Mesenchymal stem cell (in vitro differentiated cells and primary cell): Measurements from ENCODE around the gene TRIM66.

Source experiments
- DNase-seq: peaks from one replicate; pipeline ENCODE4 v3.0.0-alpha.2; 2013
- H2AFZ ChIP-seq: one replicate; pipeline ENCODE4 v1.6.1; 2013; ENCODE audit warnings: low read depth, mild to moderate bottlenecking, control low read depth, inconsistent platforms, low read length, moderate library complexity
- H2AK5ac ChIP-seq: 2 replicates; pipeline ENCODE4 v1.6.1; 2013; ENCODE audit warnings: low read length, moderate library complexity, mild to moderate bottlenecking, inconsistent platforms; ENCODE audit not compliant: severe bottlenecking
- H2BK120ac ChIP-seq: one replicate; pipeline ENCODE4 v1.6.1; 2013; ENCODE audit warnings: low read depth, mild to moderate bottlenecking, inconsistent platforms, low read length, moderate library complexity
- H2BK12ac ChIP-seq, 2 experiments: one replicate each; pipeline ENCODE4 v1.6.1; 2013; ENCODE audit warnings: inconsistent platforms in 2 of 2, low read length in 2 of 2, mild to moderate bottlenecking in 2 of 2, moderate library complexity in 2 of 2, control low read depth in 1 of 2
- H2BK15ac ChIP-seq: one replicate; pipeline ENCODE4 v1.6.1; 2013; ENCODE audit warnings: mild to moderate bottlenecking, low read depth, inconsistent platforms; ENCODE audit not compliant: poor library complexity, severe bottlenecking
- H2BK5ac ChIP-seq: 2 replicates; pipeline ENCODE4 v1.6.1; 2013; ENCODE audit warnings: low read depth, mild to moderate bottlenecking, low read length, control low read depth, inconsistent platforms; ENCODE audit not compliant: poor library complexity, severe bottlenecking
- H3K14ac ChIP-seq, 2 experiments: one replicate each; pipeline ENCODE4 v1.6.1; 2013; ENCODE audit warnings: inconsistent platforms in 2 of 2, low read length in 2 of 2, control low read depth in 1 of 2, mild to moderate bottlenecking in 1 of 2, moderate library complexity in 1 of 2
- H3K18ac ChIP-seq, 2 experiments: one replicate each; pipeline ENCODE4 v1.6.1; 2013; ENCODE audit warnings: inconsistent platforms in 2 of 2, low read length in 2 of 2, control low read depth in 1 of 2, low read depth in 1 of 2, mild to moderate bottlenecking in 1 of 2
- H3K23ac ChIP-seq, 2 experiments: one replicate each; pipeline ENCODE4 v1.6.1; 2013; ENCODE audit warnings: inconsistent platforms in 2 of 2, low read length in 2 of 2, mild to moderate bottlenecking in 2 of 2, moderate library complexity in 2 of 2, control low read depth in 1 of 2
- H3K27ac ChIP-seq: 2 replicates; pipeline ENCODE4 v1.5.1; 2013; ENCODE audit warnings: mild to moderate bottlenecking, moderate library complexity, low read length, control low read depth, inconsistent platforms; ENCODE audit not compliant: poor library complexity, severe bottlenecking
- H3K27me3 ChIP-seq, 2 experiments: 2 replicates each; pipeline versions ENCODE4 v1.6.1 to v1.7.0; 2013; ENCODE audit warnings: low read length in 2 of 2, mild to moderate bottlenecking in 2 of 2, moderate library complexity in 2 of 2, control low read depth in 1 of 2, inconsistent platforms in 1 of 2; ENCODE audit not compliant: control insufficient read depth in 1 of 2, insufficient read depth in 1 of 2
- H3K36me3 ChIP-seq, 2 experiments: 2 replicates each; pipeline versions ENCODE4 v1.6.1 to v1.7.0; 2013; ENCODE audit warnings: low read length in 2 of 2, control low read depth in 1 of 2, inconsistent platforms in 1 of 2, low read depth in 1 of 2, mild to moderate bottlenecking in 1 of 2; ENCODE audit not compliant: insufficient read depth in 2 of 2, control insufficient read depth in 1 of 2
- H3K4ac ChIP-seq, 2 experiments: one replicate each; pipeline ENCODE4 v1.6.1; 2013; ENCODE audit warnings: inconsistent platforms in 2 of 2, low read length in 2 of 2, mild to moderate bottlenecking in 2 of 2, moderate library complexity in 2 of 2, control low read depth in 1 of 2, low read depth in 1 of 2
- H3K4me1 ChIP-seq: 2 replicates; pipeline ENCODE4 v1.6.1; 2013; ENCODE audit warnings: low read depth, low read length, control low read depth; ENCODE audit not compliant: control insufficient read depth, insufficient read depth
- H3K4me2 ChIP-seq: 2 replicates; pipeline ENCODE4 v1.6.1; 2013; ENCODE audit warnings: low read length, mild to moderate bottlenecking, inconsistent platforms; ENCODE audit not compliant: poor library complexity, severe bottlenecking
- H3K4me3 ChIP-seq, 2 experiments: 2 replicates each; pipeline versions ENCODE4 v1.5.1 to v1.7.0; 2013; ENCODE audit warnings: low read length in 2 of 2, mild to moderate bottlenecking in 2 of 2, control low read depth in 1 of 2, low read depth in 1 of 2; ENCODE audit not compliant: insufficient read depth in 1 of 2
- H3K79me1 ChIP-seq: replicated peaks from 2 replicates; pipeline ENCODE4 v1.6.1; 2013; ENCODE audit warnings: mild to moderate bottlenecking, control low read depth, low read length, inconsistent platforms; ENCODE audit not compliant: poor library complexity, severe bottlenecking
- H3K9ac ChIP-seq: 2 replicates; pipeline ENCODE4 v1.7.0; 2013; ENCODE audit warnings: mild to moderate bottlenecking, low read length, moderate library complexity
- H3K9me3 ChIP-seq: 2 replicates; pipeline ENCODE4 v1.7.0; 2013; ENCODE audit warnings: mild to moderate bottlenecking, low read length; ENCODE audit not compliant: control insufficient read depth
- H4K8ac ChIP-seq: one replicate; pipeline ENCODE4 v1.6.1; 2013; ENCODE audit warnings: inconsistent platforms, mild to moderate bottlenecking, low read length, moderate library complexity
- H4K91ac ChIP-seq: one replicate; pipeline ENCODE4 v1.6.1; 2013; ENCODE audit warnings: mild to moderate bottlenecking, low read length, inconsistent platforms
- WGBS: methylation state at CpG from one replicate; pipeline ENCODE4 v1.1.7; 2013; ENCODE audit warnings: mixed read lengths; 5-methylcytosine and 5-hydroxymethylcytosine counted together

The TRIM66 gene

GRCh38 chr11:8713760-8714454 is 31.4 kb upstream of the TRIM66 start:
- peak overlapping the region; percentile 7 for H3K9ac ChIP-seq
- no peak overlapping the region for H4K91ac ChIP-seq
- no peak overlapping the region for H2BK15ac ChIP-seq
- H3K18ac ChIP-seq, result no peak overlapping the region
- H2BK120ac ChIP-seq, result no peak overlapping the region
- H2AFZ ChIP-seq, result no peak overlapping the region
- H3K4ac ChIP-seq, result no peak overlapping the region
- no peaks in the 10 kb centered on the region for H3K27me3 ChIP-seq
- H3K9me3 ChIP-seq, result no peaks in the 10 kb centered on the region
- no peak for DNase-seq
- H3K23ac ChIP-seq, result no peak overlapping the region
- no peak overlapping the region for H3K4me3 ChIP-seq
- H2BK12ac ChIP-seq, result no peak overlapping the region
- no peak overlapping the region for H3K14ac ChIP-seq
- H3K79me1 ChIP-seq, result peaks cover 16% of the 10 kb centered on the region
- H3K4me2 ChIP-seq, result no peak overlapping the region
- no peak overlapping the region for H2BK5ac ChIP-seq
- H3K27ac ChIP-seq, result no peak overlapping the region
- no peak overlapping the region for H2AK5ac ChIP-seq
- H3K36me3 ChIP-seq, result peaks cover 63 to 71% of the 10 kb centered on the region in 2 experiments
- H4K8ac ChIP-seq, result no peak overlapping the region
- WGBS, result 94% methylated on average over 8 of the region's 8 CpGs
- H3K4me1 ChIP-seq, result peaks cover 28% of the 10 kb centered on the region

GRCh38 chr11:8712506-8712905 is 30.0 kb upstream of the TRIM66 start:
- Histone ChIP-seq H4K91ac (no peak overlapping the region), H3K18ac (no peak overlapping the region), H3K4me3 (no peak overlapping the region), H3K14ac (no peak overlapping the region), H2BK12ac (no peak overlapping the region), H3K27me3 (no peaks in the 10 kb centered on the region), H3K27ac (no peak overlapping the region), H2BK5ac (no peak overlapping the region), H3K79me1 (peaks cover 18% of the 10 kb centered on the region), H3K9ac (no peak overlapping the region), H2AFZ (no peak overlapping the region), H2BK120ac (no peak overlapping the region), H2BK15ac (no peak overlapping the region), H3K36me3 (peaks cover 73 to 77% of the 10 kb centered on the region in 2 experiments), H3K23ac (no peak overlapping the region), H3K4me2 (no peak overlapping the region), H3K4me1 (peaks cover 15% of the 10 kb centered on the region), H4K8ac (no peak overlapping the region), H3K9me3 (no peaks in the 10 kb centered on the region), H2AK5ac (no peak overlapping the region), H3K4ac (no peak overlapping the region)
- DNase-seq, result no peak
- WGBS, result 97% methylated on average over 12 of the region's 12 CpGs

GRCh38 chr11:8711895-8712442 is 29.5 kb upstream of the TRIM66 start:
- Histone ChIP-seq H2AK5ac (no peak overlapping the region), H3K4ac (no peak overlapping the region), H2BK120ac (no peak overlapping the region), H3K9me3 (no peaks in the 10 kb centered on the region), H3K4me1 (peaks cover 11% of the 10 kb centered on the region), H4K91ac (no peak overlapping the region), H4K8ac (no peak overlapping the region), H3K36me3 (peaks cover 74 to 77% of the 10 kb centered on the region in 2 experiments), H3K27me3 (no peaks in the 10 kb centered on the region), H2BK15ac (no peak overlapping the region), H3K4me3 (no peak overlapping the region), H3K27ac (no peak overlapping the region), H3K9ac (no peak overlapping the region), H3K14ac (no peak overlapping the region), H2BK5ac (no peak overlapping the region), H2AFZ (no peak overlapping the region), H3K18ac (peak overlapping the region in 1 of 2 experiments; percentile 21), H3K4me2 (no peak overlapping the region), H2BK12ac (peak overlapping the region in 1 of 2 experiments; percentile 42), H3K79me1 (peaks cover 18% of the 10 kb centered on the region), H3K23ac (no peak overlapping the region)
- DNase-seq, result no peak
- 93% methylated on average over 5 of the region's 5 CpGs for WGBS

- Histone ChIP-seq H3K14ac (no peak overlapping the region), H3K27ac (no peak overlapping the region), H2BK12ac (no peak overlapping the region), H4K91ac (no peak overlapping the region), H3K27me3 (no peaks in the 10 kb centered on the region), H3K4me1 (peaks cover 7% of the 10 kb centered on the region), H2BK15ac (no peak overlapping the region), H3K4me3 (no peak overlapping the region), H3K9me3 (peaks cover 5% of the 10 kb centered on the region), H2AK5ac (no peak overlapping the region), H3K79me1 (peaks cover 8% of the 10 kb centered on the region), H3K4ac (no peak overlapping the region), H3K36me3 (peaks cover 77 to 82% of the 10 kb centered on the region in 2 experiments), H3K18ac (no peak overlapping the region), H2AFZ (no peak overlapping the region), H4K8ac (no peak overlapping the region), H2BK120ac (no peak overlapping the region), H2BK5ac (no peak overlapping the region), H3K23ac (no peak overlapping the region), H3K9ac (peak overlapping the region; percentile 72), H3K4me2 (no peak overlapping the region)
- 86% methylated on average over 1 of the region's 4 CpGs for WGBS
- no peak for DNase-seq
Observed at GRCh38 chr11:8709777-8710176, 27.3 kb upstream of the TRIM66 start.
